ENCODE measurements around the gene NFIC.

- TF ChIP-seq CTCF (conservative IDR thresholded peaks at IDR 0.05 in 1 of 2, IDR thresholded peaks at IDR 0.05 in 1 of 2; ENCODE audit: extremely low read depth in 1 of 2, insufficient read depth in 1 of 2, low read depth in 1 of 2, low read length in 2 of 2): no peak
- TF ChIP-seq EZH2 (IDR thresholded peaks at IDR 0.05; ENCODE audit: borderline replicate concordance, low read length): no peak
Measured at GRCh38 chr19:3470500-3471128, 104.2 kb downstream of the NFIC start.

All from mammary epithelial cell (primary cell).